Measurements from ENCODE around the gene ERP44.

The ERP44 gene

DNA sequence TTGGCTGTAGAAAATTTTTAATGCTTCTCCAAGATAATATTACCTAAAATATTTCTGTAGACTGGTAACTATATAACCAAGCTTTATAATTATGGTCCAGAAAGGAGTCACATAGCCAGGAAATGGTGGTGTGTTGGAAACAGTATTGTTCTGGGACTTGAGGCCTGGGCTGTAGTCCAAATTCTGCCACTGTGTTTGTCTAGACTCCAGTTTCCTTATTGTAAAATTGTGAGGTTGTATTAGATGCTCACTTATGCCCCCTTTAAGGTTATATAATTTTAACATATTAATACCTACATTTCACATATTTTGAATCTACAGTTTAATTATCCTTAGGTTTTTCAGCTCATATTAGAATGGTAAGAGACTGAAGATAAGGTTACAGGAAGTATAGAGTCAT is 149.9 kb downstream of the ERP44 start:
- TF ChIP-seq, protein P1, sequence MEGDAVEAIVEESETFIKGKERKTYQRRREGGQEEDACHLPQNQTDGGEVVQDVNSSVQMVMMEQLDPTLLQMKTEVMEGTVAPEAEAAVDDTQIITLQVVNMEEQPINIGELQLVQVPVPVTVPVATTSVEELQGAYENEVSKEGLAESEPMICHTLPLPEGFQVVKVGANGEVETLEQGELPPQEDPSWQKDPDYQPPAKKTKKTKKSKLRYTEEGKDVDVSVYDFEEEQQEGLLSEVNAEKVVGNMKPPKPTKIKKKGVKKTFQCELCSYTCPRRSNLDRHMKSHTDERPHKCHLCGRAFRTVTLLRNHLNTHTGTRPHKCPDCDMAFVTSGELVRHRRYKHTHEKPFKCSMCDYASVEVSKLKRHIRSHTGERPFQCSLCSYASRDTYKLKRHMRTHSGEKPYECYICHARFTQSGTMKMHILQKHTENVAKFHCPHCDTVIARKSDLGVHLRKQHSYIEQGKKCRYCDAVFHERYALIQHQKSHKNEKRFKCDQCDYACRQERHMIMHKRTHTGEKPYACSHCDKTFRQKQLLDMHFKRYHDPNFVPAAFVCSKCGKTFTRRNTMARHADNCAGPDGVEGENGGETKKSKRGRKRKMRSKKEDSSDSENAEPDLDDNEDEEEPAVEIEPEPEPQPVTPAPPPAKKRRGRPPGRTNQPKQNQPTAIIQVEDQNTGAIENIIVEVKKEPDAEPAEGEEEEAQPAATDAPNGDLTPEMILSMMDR (IDR thresholded peaks at IDR 0.05) = no peak

DNA sequence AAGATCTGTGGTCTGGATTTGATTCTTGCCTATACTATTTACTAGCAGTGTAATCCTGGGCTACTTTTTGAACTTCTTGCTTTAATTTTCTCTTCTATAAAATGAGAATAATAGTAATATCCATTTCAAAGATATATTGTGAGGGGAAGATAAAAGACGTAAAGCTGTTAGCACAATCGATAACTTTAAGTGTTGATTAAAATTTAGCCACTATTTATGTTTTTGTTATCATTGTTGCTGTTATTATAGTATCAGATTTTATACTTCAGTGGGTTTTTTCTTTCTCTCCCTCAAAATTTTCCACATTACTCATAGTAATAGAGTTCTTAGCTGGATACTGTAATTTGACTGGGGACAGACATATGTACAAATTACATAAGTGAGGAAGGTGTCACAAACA is 150.3 kb downstream of the ERP44 start:
- Histone ChIP-seq H3K27ac (no peak overlapping the region), H3K4me1 (no peaks in the 10 kb centered on the region), H3K9me3 (ENCODE audit: control insufficient read depth, low read length) (no peaks in the 10 kb centered on the region), H3K4me3 (ENCODE audit: low read depth, low read length) (no peak overlapping the region), H3K4me2 (ENCODE audit: low read length) (no peak overlapping the region), H3K36me3 (ENCODE audit: control insufficient read depth, insufficient read depth, low read length) (no peaks in the 10 kb centered on the region), H3K9ac (no peak overlapping the region), H2AFZ (no peak overlapping the region), H3K79me2 (peaks cover under 1% of the 10 kb centered on the region), H3K27me3 (ENCODE audit: control insufficient read depth, insufficient read depth, low read length) (no peaks in the 10 kb centered on the region)
- TF ChIP-seq, protein P1 (IDR thresholded peaks at IDR 0.05) = no peak

More for the DNA sequence above, 149.9 kb downstream of the ERP44 start:
- no peak overlapping the region for H3K9ac ChIP-seq
- H3K9me3 ChIP-seq (ENCODE audit: control insufficient read depth, low read length) = no peaks in the 10 kb centered on the region
- no peaks in the 10 kb centered on the region for H3K27me3 ChIP-seq (ENCODE audit: control insufficient read depth, insufficient read depth, low read length)
- H3K4me3 ChIP-seq (ENCODE audit: low read depth, low read length) = no peak overlapping the region
- H3K4me1 ChIP-seq = no peaks in the 10 kb centered on the region
- H3K79me2 ChIP-seq = peaks cover 3% of the 10 kb centered on the region
- H2AFZ ChIP-seq = no peak overlapping the region
- H3K4me2 ChIP-seq (ENCODE audit: low read length) = no peak overlapping the region
- H3K27ac ChIP-seq = no peak overlapping the region
- no peaks in the 10 kb centered on the region for H3K36me3 ChIP-seq (ENCODE audit: control insufficient read depth, insufficient read depth, low read length)

DNA sequence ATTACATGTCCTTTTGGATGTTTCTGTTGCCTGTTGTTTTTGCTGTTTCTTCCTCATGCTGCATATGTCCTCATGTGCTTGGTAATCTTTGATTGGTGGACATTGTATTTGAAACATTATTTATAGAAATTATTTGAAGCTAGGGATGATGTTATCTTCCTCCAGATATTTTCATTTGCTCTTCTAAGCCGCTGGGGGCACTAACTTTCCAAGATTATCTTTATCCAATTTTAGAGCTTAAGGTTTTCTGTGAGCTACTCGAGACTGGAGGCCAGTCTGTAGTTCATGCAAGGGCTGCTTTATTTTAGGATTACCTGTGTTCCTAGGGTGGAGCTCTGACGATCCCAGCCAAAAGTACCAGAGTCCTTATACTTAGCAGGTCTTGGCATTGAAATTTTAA is 151.4 kb downstream of the ERP44 start:
- no peak overlapping the region for H3K4me3 ChIP-seq (ENCODE audit: low read depth, low read length)
- H3K27ac ChIP-seq = no peak overlapping the region
- no peak overlapping the region for H3K9ac ChIP-seq
- no peak overlapping the region for H2AFZ ChIP-seq
- H3K9me3 ChIP-seq (ENCODE audit: control insufficient read depth, low read length) = no peaks in the 10 kb centered on the region
- H3K4me2 ChIP-seq (ENCODE audit: low read length) = no peak overlapping the region
- TF ChIP-seq, protein P1 (IDR thresholded peaks at IDR 0.05) = no peak
- H3K79me2 ChIP-seq = no peaks in the 10 kb centered on the region
- no peaks in the 10 kb centered on the region for H3K4me1 ChIP-seq
- no peaks in the 10 kb centered on the region for H3K27me3 ChIP-seq (ENCODE audit: control insufficient read depth, insufficient read depth, low read length)
- H3K36me3 ChIP-seq (ENCODE audit: control insufficient read depth, insufficient read depth, low read length) = no peaks in the 10 kb centered on the region

DNA sequence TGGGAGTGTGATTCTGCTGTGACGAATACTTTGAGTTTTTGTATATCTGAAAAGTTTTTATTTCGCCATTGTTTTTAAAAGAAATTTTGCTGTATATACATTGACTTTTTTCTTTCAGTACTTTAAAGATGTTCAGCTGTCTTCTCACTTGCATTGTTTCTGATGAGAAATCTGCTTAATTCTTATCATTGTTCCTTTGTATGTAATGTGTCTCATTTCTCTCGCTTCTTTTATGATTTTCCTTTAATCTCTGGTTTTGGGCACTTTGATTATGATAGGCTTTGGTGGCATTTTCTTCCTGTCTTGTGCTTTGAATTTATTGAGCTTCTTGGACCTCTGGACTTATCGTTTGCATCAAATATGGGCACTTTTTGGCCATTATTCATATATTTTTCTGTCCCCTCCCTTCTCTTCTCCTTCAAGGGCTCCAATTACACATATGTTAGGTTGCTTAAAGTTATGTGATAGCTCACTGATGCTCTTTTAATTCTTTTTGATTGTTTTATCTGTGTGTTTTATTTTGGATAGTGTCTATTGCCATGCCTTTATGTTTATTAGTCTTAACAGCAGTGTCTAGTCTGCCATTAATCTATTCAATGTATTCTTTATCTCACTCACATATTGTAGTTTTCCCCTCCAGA is 161.7 kb downstream of the ERP44 start:
- Histone ChIP-seq H3K79me2 (no peaks in the 10 kb centered on the region), H3K27me3 (ENCODE audit: control insufficient read depth, insufficient read depth, low read length) (no peaks in the 10 kb centered on the region), H3K9me3 (ENCODE audit: control insufficient read depth, low read length) (peaks cover 5% of the 10 kb centered on the region), H3K4me1 (no peaks in the 10 kb centered on the region), H2AFZ (no peak overlapping the region), H3K9ac (no peak overlapping the region), H3K36me3 (ENCODE audit: control insufficient read depth, insufficient read depth, low read length) (peaks cover 2% of the 10 kb centered on the region), H3K4me2 (ENCODE audit: low read length) (no peak overlapping the region), H3K4me3 (ENCODE audit: low read depth, low read length) (no peak overlapping the region), H3K27ac (no peak overlapping the region)
- TF ChIP-seq, protein P1 (IDR thresholded peaks at IDR 0.05) = no peak
